SJCRH30 (cell line): Measurements from ENCODE around the gene CREB3L2. TPM values are rescaled to one million over a fixed set of nuclear protein-coding genes. Genes with fewer than 3 reads are reported as not detected.

ENCODE experiments used
- DNase-seq, 2 experiments: peaks; one replicate each; pipeline ENCODE4 v3.0.0-alpha.2; 2015 to 2020
- H3K27ac ChIP-seq: fragments of 250-450 bp; sonication (Bioruptor Pico); 2 replicates; pipeline ENCODE4 v1.5.1; 2020; ENCODE audit warnings: mild to moderate bottlenecking, moderate library complexity
- H3K27me3 ChIP-seq: fragments of 250-450 bp; sonication (Bioruptor Pico); 2 replicates; pipeline ENCODE4 v1.5.1; 2020; ENCODE audit warnings: mild to moderate bottlenecking, moderate library complexity
- H3K36me3 ChIP-seq: fragments of 250-450 bp; sonication (Bioruptor Pico); 2 replicates; pipeline ENCODE4 v1.5.1; 2020; ENCODE audit warnings: mild to moderate bottlenecking, moderate library complexity
- H3K4me1 ChIP-seq: fragments of 250-450 bp; sonication (Bioruptor Pico); 2 replicates; pipeline ENCODE4 v1.5.1; 2020; ENCODE audit warnings: mild to moderate bottlenecking, moderate library complexity
- H3K4me3 ChIP-seq: fragments of 250-450 bp; sonication (Bioruptor Pico); 2 replicates; pipeline ENCODE4 v1.5.1; 2020; ENCODE audit warnings: mild to moderate bottlenecking, moderate library complexity
- H3K9me3 ChIP-seq: fragments of 250-450 bp; sonication (Bioruptor Pico); replicated peaks from 2 replicates; pipeline ENCODE4 v1.5.1; 2020; ENCODE audit warnings: mild to moderate bottlenecking, moderate library complexity
- total RNA-seq: library from RNA; depleted of rRNA; stranded (reverse); fragments of >200 nt; shearing (Covaris generic); gene quantifications from 2 replicates; pipeline ENCODE4 v1.2.3, GENCODE V29; 2014

The CREB3L2 gene
- total RNA-seq, 1 experiment from 2014 or later, result 18.7 TPM

DNA sequence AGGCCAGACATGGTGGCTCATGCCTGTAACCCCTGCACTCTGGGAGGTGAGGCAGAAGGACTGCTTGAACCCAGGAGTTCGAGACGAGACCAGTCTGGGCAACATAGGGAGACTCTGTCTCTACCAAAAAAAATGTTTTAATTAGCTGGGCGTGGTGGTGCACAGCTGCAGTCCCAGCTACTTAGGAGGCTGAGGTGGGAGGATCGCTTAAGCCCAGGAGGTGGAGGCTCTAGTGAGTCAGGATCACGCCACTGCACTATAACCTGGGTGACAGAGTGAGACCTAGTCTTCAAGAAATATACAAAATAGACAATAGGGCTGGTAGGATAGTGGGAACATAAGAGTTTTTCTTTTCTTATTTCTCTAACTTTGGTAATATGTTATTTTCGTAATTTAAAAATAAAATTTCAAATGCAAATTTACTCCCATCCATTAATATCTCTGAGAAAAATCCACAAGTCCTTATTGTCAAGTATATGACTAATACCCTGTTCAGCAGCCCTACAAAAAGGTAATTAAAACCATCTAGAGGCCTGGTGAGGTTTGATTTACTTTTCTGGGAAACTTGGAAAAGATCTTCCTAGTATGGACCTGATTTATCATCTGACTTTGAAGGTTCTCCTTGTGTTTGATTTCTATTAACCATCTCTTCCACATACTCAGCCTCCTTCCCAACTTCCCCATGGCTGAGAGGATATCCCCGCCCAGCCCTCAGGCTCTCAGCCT, 50.0 kb downstream of the CREB3L2 start:
- DNase-seq, result no peak
- H3K27me3 ChIP-seq, result no peaks in the 10 kb centered on the region
- H3K27ac ChIP-seq, result no peak overlapping the region

DNA sequence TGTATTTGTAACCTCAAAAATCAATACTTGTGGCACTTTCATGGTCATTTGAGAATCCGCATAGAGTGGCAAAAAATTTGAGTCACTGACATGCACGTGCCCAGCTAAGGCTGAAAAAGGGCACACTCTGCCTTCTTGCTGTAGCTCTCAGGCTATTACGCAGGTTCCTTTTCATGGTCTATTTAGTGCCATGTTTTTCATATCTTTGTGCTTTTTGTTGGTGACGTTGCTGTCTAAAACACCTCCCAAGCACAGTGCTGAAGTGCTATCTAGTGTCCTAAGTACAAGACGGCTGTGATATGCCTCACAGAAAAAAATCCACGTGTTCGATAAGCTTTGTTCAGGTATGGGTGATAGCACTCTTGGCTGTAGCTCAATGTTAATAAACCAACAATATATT, 50.9 kb downstream of the CREB3L2 start:
- H3K27me3 ChIP-seq, result no peaks in the 10 kb centered on the region

More for the DNA sequence above, 50.0 kb downstream of the CREB3L2 start:
- H3K4me3 ChIP-seq, result no peak overlapping the region
- no peaks in the 10 kb centered on the region for H3K9me3 ChIP-seq
- peaks cover 16% of the 10 kb centered on the region for H3K4me1 ChIP-seq
- no peaks in the 10 kb centered on the region for H3K36me3 ChIP-seq

DNA sequence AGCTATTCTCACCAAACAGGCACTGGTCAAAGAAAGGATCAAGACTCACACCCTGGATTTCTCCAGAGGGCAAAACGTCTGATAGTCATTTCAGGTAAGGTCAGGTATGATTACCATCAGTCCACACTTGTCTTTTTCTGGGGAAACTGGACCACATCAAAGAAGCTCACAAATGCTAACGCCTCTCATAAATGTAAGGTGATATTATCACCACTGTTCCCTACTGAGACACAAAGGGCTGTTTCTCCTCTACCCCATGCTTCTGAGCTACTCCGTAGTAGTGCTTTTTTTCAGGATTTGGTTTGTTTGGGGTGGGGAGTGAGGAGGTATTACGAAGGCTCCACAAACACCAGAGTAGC, 51.6 kb downstream of the CREB3L2 start:
- H3K4me1 ChIP-seq, result peaks cover 16% of the 10 kb centered on the region

More for the DNA sequence above, 50.9 kb downstream of the CREB3L2 start:
- H3K9me3 ChIP-seq, result no peaks in the 10 kb centered on the region
- H3K36me3 ChIP-seq, result no peaks in the 10 kb centered on the region
- no peak overlapping the region for H3K27ac ChIP-seq
- DNase-seq, result no peak
- peaks cover 16% of the 10 kb centered on the region for H3K4me1 ChIP-seq
- no peak overlapping the region for H3K4me3 ChIP-seq

DNA sequence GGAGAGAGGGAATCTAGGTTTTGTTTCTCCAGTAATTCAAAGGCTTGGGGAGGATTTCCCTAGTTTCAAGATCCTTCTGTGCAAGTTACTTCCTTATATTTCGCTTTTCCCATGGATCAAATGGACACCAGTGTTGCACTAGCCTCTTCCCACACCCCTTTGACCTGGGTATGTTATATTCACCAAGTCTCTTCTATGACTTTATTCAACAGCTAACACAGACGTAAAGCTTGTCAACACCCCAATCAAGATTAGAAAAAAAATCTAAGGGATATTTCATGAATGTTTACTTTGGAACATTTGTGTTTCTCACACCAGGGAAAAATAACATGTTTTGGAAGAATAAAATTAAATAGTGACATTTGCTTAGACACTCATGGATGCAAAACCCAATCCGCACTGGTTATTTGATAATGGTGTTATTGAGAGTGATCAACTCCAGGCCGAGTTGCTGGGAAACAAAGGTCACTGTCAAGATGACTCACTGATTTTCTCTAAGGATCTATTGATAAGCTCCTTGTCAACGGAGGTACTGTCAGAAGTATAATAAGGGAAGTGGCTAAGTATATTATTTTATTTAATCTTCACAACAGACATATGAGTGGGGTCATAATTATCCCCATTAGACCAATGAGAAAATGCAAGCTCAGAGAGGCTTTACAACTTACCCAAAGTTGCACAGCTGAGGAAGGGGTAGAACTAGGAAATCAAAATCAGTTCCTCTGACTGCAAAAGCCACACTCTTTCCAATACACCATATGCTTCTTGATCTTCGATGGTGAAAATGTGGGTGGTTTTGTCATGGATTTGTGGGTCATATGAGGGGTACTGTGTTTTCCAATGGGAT, 52.2 kb downstream of the CREB3L2 start:
- no peaks in the 10 kb centered on the region for H3K36me3 ChIP-seq
- H3K27ac ChIP-seq, result no peak overlapping the region
- H3K4me3 ChIP-seq, result no peak overlapping the region
- DNase-seq, result no peak
- H3K4me1 ChIP-seq, result peaks cover 16% of the 10 kb centered on the region
- H3K9me3 ChIP-seq, result no peaks in the 10 kb centered on the region
- H3K27me3 ChIP-seq, result no peaks in the 10 kb centered on the region

More for the DNA sequence above, 51.6 kb downstream of the CREB3L2 start:
- no peaks in the 10 kb centered on the region for H3K9me3 ChIP-seq
- DNase-seq, result no peak
- H3K36me3 ChIP-seq, result no peaks in the 10 kb centered on the region
- H3K4me3 ChIP-seq, result no peak overlapping the region
- no peaks in the 10 kb centered on the region for H3K27me3 ChIP-seq
- no peak overlapping the region for H3K27ac ChIP-seq

DNA sequence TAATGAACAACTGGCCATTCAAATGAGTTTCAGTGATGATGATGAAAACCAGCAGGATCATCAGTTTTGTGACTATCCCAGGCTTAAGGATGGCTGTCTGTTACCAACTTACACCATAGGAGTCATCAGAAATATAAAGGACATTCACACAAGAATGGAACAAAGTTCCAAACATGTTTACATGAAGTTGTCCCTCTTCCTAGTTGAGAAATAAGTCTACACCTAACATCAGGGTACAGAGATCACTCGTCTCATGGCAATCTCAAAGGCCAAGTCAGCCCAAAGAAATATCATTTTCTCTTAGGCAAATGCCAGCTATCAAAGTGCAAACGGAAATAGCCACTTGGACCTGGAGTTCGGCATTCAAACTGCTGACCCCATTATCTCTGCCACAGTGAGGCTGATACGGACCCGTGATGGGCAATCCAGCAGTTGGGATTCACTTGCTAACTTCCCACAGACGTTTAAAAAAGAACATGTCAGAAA, 53.0 kb downstream of the CREB3L2 start:
- Histone ChIP-seq H3K27me3 (no peaks in the 10 kb centered on the region), H3K36me3 (no peaks in the 10 kb centered on the region), H3K4me1 (peaks cover 19% of the 10 kb centered on the region), H3K9me3 (0 out of 2 replicates have a peak, but pooled peaks cover 3% of the 10 kb centered on the region), H3K4me3 (no peak overlapping the region), H3K27ac (no peak overlapping the region)
- no peak for DNase-seq

DNA sequence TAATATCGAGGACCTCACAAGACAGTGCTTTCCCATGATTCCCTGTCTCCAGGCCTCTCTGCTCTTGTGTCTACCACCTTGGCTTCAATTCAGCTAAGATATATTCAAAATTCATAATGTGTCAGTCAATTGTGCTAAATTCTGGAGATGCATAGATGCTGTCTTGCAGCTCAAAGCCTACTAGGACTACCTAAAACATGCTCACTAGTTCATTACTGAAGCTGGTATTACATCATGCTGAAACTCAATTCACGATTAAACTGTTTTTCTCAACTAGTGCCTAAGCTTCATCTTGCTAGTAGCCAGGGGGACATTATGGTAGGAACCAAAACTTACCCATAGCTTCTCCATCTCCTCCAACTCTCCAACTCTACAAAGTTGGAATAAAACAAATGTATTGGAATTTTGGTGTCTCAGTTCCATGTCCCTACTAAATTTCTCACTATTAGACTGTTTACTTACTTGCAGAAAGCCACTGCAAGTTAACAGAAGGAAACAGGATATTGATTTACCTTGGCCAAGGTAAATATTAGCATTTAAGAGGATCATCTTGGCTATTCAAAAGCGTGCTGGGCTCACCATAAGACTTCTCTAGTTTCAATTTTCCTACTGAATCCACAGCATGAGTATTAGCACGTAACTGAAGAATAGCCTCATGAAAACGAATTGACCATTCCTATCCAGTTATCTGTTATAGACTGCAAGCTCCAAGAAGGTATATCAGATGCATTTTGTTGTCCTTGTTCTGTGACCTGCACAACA, 53.6 kb downstream of the CREB3L2 start:
- Histone ChIP-seq H3K27ac (no peak overlapping the region), H3K27me3 (no peaks in the 10 kb centered on the region), H3K4me3 (no peak overlapping the region), H3K9me3 (0 out of 2 replicates have a peak, but pooled peaks cover 3% of the 10 kb centered on the region), H3K36me3 (no peaks in the 10 kb centered on the region), H3K4me1 (peaks cover 19% of the 10 kb centered on the region)
- DNase-seq, result no peak

DNA sequence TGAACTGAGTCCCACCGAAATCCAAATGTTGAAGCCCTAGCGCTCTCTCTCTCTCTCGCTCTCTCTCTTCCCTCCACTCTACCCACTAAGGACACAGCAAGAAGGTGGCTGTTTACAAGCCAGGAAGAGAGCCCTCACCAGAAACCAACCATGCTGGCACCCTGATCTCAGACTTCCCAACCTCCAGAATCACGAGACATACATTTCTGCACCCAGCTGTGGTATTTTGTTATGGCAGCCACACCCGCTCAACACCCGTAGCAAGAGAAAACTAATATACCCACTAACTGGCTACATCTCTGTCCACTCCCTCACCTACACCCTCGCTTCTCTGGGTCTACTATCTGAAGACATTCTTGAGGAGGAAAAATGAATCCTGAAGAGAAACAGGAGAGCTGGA, 54.8 kb downstream of the CREB3L2 start:
- DNase-seq, result no peak
- no peak overlapping the region for H3K27ac ChIP-seq
- H3K9me3 ChIP-seq, result 0 out of 2 replicates have a peak, but pooled peaks cover 3% of the 10 kb centered on the region
- no peak overlapping the region for H3K4me3 ChIP-seq
- peaks cover 4% of the 10 kb centered on the region; the same call in 1 of the 2 replicates for H3K36me3 ChIP-seq
- H3K27me3 ChIP-seq, result no peaks in the 10 kb centered on the region
- peaks cover 20% of the 10 kb centered on the region for H3K4me1 ChIP-seq

DNA sequence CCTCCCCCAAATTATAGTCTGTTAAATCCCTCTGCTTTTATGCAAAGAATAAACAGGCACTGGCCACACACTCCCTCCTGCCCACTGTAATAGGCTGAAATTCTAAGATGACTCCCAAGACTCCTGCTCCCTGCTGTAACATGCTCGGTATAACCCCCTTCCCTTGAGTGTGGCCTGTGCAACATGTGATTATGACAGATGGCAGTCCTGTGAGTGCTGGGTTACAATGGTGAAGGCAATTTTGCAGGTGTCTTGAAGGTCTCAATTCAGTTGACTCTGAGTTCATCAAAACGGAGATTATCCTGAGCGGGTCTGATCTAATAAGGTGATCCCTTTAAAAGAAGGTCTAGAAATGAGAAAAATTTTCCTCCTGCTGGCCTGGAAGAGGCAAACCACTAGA, 55.9 kb downstream of the CREB3L2 start:
- Histone ChIP-seq H3K27me3 (no peaks in the 10 kb centered on the region), H3K4me3 (no peak overlapping the region), H3K4me1 (peaks cover 20% of the 10 kb centered on the region), H3K27ac (no peak overlapping the region), H3K9me3 (0 out of 2 replicates have a peak, but pooled peaks cover 3% of the 10 kb centered on the region), H3K36me3 (peaks cover 4% of the 10 kb centered on the region; the same call in 1 of the 2 replicates)
- no peak for DNase-seq

DNA sequence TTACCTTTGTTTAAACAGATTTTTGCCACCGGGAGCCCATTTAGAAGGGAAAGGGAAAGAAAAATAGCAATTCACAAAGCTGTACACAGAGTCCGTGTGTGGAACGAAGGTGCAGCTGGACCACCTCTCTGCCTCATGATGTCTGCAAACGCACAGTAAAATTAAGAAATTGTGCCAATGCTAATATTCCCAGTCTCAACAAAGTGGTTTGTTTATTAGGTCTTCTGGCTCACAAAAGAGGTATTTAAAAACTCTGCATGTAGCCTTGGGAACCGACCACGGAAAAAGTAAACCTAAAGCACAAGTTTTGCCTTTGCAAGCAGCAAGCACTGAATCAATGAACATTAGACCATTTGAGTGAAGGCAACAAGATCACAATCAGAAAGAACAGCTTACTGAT, 57.7 kb downstream of the CREB3L2 start:
- DNase-seq, result no peak
- H3K9me3 ChIP-seq, result 0 out of 2 replicates have a peak, but pooled peaks cover 3% of the 10 kb centered on the region
- no peak overlapping the region for H3K4me3 ChIP-seq
- no peaks in the 10 kb centered on the region for H3K27me3 ChIP-seq
- peaks cover 20% of the 10 kb centered on the region for H3K4me1 ChIP-seq
- peaks cover 4% of the 10 kb centered on the region; the same call in 1 of the 2 replicates for H3K36me3 ChIP-seq
- peak overlapping the region; percentile 62; the same call in 1 of the 2 replicates for H3K27ac ChIP-seq

DNA sequence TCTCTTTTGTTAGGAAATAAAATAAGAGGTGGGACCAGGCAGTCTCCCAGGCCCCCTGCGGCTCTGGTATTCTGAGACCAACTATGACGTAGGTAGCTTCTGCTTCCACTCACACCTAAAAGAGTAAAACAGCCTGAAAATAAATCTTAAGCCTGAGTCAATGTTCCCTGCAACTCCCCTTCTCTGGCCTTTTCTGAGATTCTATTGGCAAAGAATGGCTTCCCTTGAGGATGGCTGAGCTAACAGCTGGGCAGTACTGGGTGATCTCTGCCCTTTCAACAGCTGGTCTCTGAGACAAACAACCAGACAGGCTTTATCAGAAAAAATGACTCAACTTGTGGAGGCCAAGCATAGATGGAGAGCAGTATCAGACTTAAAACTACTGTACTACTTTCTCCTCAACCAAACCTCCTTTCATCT, 58.7 kb downstream of the CREB3L2 start:
- 0 out of 2 replicates have a peak, but pooled peaks cover 3% of the 10 kb centered on the region for H3K9me3 ChIP-seq
- H3K27me3 ChIP-seq, result no peaks in the 10 kb centered on the region
- H3K27ac ChIP-seq, result peak overlapping the region; percentile 62
- H3K36me3 ChIP-seq, result peaks cover 4% of the 10 kb centered on the region; the same call in 1 of the 2 replicates
- peak; percentile 67 to 82 for DNase-seq
- no peak overlapping the region for H3K4me3 ChIP-seq
- peaks cover 20% of the 10 kb centered on the region for H3K4me1 ChIP-seq

DNA sequence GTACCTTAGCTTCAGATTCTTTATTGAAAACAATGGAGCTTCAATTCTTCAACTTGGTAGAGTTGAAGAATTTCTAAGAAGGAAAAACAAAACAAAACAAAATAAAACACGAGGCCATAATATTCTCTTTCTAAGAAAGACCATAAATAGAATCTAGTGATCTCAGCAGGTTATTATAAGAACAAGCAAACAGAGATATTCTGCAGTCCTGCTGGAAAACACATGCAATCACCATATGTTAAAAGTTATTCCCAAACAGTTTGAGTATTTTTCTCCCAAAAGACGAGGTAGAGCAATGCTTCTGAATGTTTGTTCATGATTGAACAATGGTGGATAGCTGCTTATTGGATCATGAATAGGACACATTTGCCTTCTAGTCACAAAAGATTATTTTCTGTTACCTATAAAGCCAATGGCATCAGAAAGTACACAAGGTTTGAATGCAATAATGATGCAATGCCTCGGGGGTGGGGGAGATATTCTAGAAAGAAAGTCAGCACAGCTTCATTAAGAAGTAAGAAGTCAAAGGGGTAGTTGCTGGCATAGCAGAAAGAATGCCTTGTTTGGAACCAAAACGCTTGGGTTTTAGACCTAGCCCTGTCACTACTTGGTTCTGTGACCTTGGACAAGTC, 59.3 kb downstream of the CREB3L2 start:
- Histone ChIP-seq H3K4me1 (peaks cover 20% of the 10 kb centered on the region), H3K27me3 (no peaks in the 10 kb centered on the region), H3K4me3 (no peak overlapping the region), H3K36me3 (peaks cover 4% of the 10 kb centered on the region; the same call in 1 of the 2 replicates), H3K27ac (peak overlapping the region; percentile 62), H3K9me3 (0 out of 2 replicates have a peak, but pooled peaks cover 3% of the 10 kb centered on the region)
- no peak for DNase-seq

DNA sequence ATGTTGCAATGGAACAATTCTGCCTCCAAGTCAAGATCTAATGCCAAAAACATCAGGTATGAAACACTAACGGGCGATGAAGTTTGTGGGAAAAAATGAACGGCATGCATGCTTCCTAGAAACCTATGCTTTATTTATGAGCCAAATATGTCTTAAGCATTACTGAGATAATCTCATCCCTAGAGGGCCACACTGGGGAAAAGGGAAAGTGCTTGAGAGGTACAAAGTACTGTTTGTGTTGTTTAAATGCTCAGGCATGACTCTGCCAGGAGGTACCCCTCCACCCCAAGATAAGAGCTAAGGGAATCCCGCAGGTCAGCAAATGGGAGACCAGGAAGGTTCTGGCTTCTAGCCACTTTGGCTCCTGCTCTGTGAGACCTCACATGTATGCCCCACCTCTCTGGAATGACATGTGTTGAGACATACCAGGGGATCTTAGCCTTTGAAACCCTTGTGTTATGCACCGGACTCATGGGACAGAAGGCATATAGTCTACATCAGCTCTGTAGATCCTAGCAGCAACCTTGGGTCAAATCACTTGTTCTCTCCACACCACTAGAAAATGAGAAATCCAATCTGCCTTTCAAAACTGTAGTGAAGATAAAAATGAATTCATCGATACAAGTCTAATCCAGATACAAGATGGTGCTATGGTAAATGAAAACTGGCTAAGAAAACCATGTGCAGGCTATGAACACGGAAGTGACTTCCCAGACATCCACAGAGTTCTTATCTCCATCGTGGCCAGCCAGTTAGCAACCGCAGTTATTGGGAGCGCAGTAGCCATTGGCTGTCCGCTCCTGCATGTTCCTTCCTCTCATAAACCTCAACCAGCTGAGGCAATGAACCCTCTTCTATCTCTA, 61.0 kb downstream of the CREB3L2 start:
- Histone ChIP-seq H3K9me3 (0 out of 2 replicates have a peak, but pooled peaks cover 3% of the 10 kb centered on the region), H3K4me1 (peaks cover 20% of the 10 kb centered on the region), H3K36me3 (peaks cover 4% of the 10 kb centered on the region; the same call in 1 of the 2 replicates), H3K27ac (no peak overlapping the region), H3K27me3 (no peaks in the 10 kb centered on the region), H3K4me3 (no peak overlapping the region)
- DNase-seq, result no peak

DNA sequence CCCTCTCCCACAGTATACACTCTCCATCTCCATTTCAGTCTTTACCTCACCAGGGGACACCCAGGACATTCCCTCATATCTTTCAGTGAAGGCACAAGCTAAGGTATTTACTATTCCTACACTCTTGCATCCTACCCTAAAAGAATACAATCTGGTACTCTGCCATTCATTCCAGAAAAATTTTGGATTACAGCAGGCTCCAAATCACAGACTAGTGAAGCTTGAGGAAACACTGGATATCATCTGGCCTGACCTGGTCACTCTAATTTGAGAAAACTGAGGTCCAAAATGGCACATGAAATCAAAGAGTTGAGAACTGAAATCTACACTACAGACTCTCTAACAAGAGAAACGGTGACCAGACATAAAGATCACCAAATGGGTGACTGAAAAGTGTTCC, 61.7 kb downstream of the CREB3L2 start:
- Histone ChIP-seq H3K9me3 (0 out of 2 replicates have a peak, but pooled peaks cover 3% of the 10 kb centered on the region), H3K4me3 (no peak overlapping the region), H3K27me3 (no peaks in the 10 kb centered on the region), H3K36me3 (peaks cover 4% of the 10 kb centered on the region; the same call in 1 of the 2 replicates), H3K4me1 (peaks cover 20% of the 10 kb centered on the region), H3K27ac (no peak overlapping the region)
- DNase-seq, result no peak
